WTC11 (cell line): ENCODE results near the gene AFF2. TPM values are rescaled to one million over a fixed set of nuclear protein-coding genes. Genes with fewer than 3 reads are reported as not detected.

Experiments
- ATAC-seq: fragments of 200-7000 bp; cut with Tn5 transposase; 2 replicates; pipeline ENCODE4 v1.10.0; 2021; ENCODE audit warnings: mild to moderate bottlenecking, moderate library complexity
- CTCF ChIA-PET: fragments of 300-600 bp; sonication (Branson Sonifier 250); formaldehyde crosslinking; loops from one replicate; lab custom pipeline; 2021; ENCODE audit warnings: antibody characterized with exemption; lab: Charles Lee
- POLR2A ChIA-PET: fragments of 350-600 bp; sonication (Branson Sonifier 250); formaldehyde crosslinking; loops from one replicate; lab custom pipeline; 2021; ENCODE audit warnings: antibody characterized with exemption; lab: Charles Lee
- DNase-seq: peaks from one replicate; pipeline ENCODE4 v3.0.0; 2021; ENCODE audit warnings: low spot score
- H3K27ac Mint-ChIP-seq: 2 replicates; pipeline ENCODE4 v1.8.0; 2021; ENCODE audit warnings: mixed read lengths
- H3K27me3 Mint-ChIP-seq: 2 replicates; pipeline ENCODE4 v1.8.0; 2021; ENCODE audit warnings: low read depth, mild to moderate bottlenecking, moderate library complexity, mixed read lengths
- H3K36me3 Mint-ChIP-seq: 2 replicates; pipeline ENCODE4 v1.8.0; 2021; ENCODE audit warnings: mixed read lengths
- H3K4me1 Mint-ChIP-seq: 2 replicates; pipeline ENCODE4 v1.8.0; 2022; ENCODE audit warnings: mixed read lengths
- H3K4me3 Mint-ChIP-seq: 2 replicates; pipeline ENCODE4 v1.8.0; 2021; ENCODE audit warnings: mild to moderate bottlenecking, moderate library complexity, mixed read lengths
- H3K9me3 Mint-ChIP-seq: 2 replicates; pipeline ENCODE4 v1.8.0; 2021; ENCODE audit warnings: mixed read lengths
- CBFB ChIP-seq: sonication (generic); formaldehyde crosslinking; IDR thresholded peaks from 2 replicates; pipeline ENCODE4 v1.8.1; 2022; ENCODE audit warnings: mild to moderate bottlenecking, low read depth, missing genetic modification reagents
- ERG ChIP-seq: fragments of 250-450 bp; sonication (Bioruptor Pico); IDR thresholded peaks from 2 replicates; pipeline ENCODE4 v1.8.0; 2021; ENCODE audit warnings: mild to moderate bottlenecking
- FOXP1 ChIP-seq: sonication (generic); formaldehyde crosslinking; IDR thresholded peaks from 2 replicates; pipeline ENCODE4 v1.8.0; 2022; ENCODE audit warnings: missing genetic modification reagents, mild to moderate bottlenecking, moderate library complexity, borderline replicate concordance
- GABPB1 ChIP-seq: sonication (generic); formaldehyde crosslinking; IDR thresholded peaks from 2 replicates; pipeline ENCODE4 v1.8.1; 2023; ENCODE audit warnings: mild to moderate bottlenecking, missing genetic modification reagents
- GRHL2 ChIP-seq: fragments of 250-450 bp; sonication (Bioruptor Pico); IDR thresholded peaks from 2 replicates; pipeline ENCODE4 v1.8.0; 2022; ENCODE audit warnings: mild to moderate bottlenecking, moderate library complexity; ENCODE audit not compliant: insufficient replicate concordance, severe bottlenecking
- IRF1 ChIP-seq: sonication (generic); formaldehyde crosslinking; IDR thresholded peaks from 2 replicates; pipeline ENCODE4 v1.8.0; 2023; ENCODE audit warnings: missing genetic modification reagents
- IRF2 ChIP-seq: sonication (generic); formaldehyde crosslinking; IDR thresholded peaks from 2 replicates; pipeline ENCODE4 v1.8.0; 2022; ENCODE audit warnings: low read depth, missing genetic modification reagents, borderline replicate concordance
- JAZF1 ChIP-seq: fragments of 250-450 bp; sonication (Bioruptor Pico); IDR thresholded peaks from 2 replicates; pipeline ENCODE4 v1.9.0; 2021; ENCODE audit warnings: moderate library complexity, mild to moderate bottlenecking, inconsistent platforms
- KAT7 ChIP-seq: sonication (generic); formaldehyde crosslinking; IDR thresholded peaks from 2 replicates; pipeline ENCODE4 v1.8.1; 2023; ENCODE audit warnings: missing genetic modification reagents, mild to moderate bottlenecking, borderline replicate concordance
- MAX ChIP-seq: sonication (generic); formaldehyde crosslinking; IDR thresholded peaks from 2 replicates; pipeline ENCODE4 v1.8.0; 2022; ENCODE audit warnings: mild to moderate bottlenecking, missing genetic modification reagents
- MLX ChIP-seq: sonication (generic); formaldehyde crosslinking; IDR thresholded peaks from 2 replicates; pipeline ENCODE4 v1.8.1; 2023; ENCODE audit warnings: mild to moderate bottlenecking, missing genetic modification reagents, moderate library complexity
- MYBL2 ChIP-seq: sonication (generic); formaldehyde crosslinking; IDR thresholded peaks from 2 replicates; pipeline ENCODE4 v1.8.1; 2023; ENCODE audit warnings: mild to moderate bottlenecking, moderate library complexity, missing genetic modification reagents
- NFATC4 ChIP-seq: fragments of 250-450 bp; sonication (Bioruptor Pico); IDR thresholded peaks from 2 replicates; pipeline ENCODE4 v1.9.0; 2021; ENCODE audit warnings: mild to moderate bottlenecking
- NFE2L1 ChIP-seq: sonication (generic); formaldehyde crosslinking; IDR thresholded peaks from 2 replicates; pipeline ENCODE4 v1.8.1; 2023; ENCODE audit warnings: missing genetic modification reagents
- NR1H2 ChIP-seq: sonication (generic); formaldehyde crosslinking; IDR thresholded peaks from 2 replicates; pipeline ENCODE4 v1.9.0; 2021; ENCODE audit warnings: mild to moderate bottlenecking, moderate library complexity, missing genetic modification reagents
- RELA ChIP-seq: sonication (generic); formaldehyde crosslinking; IDR thresholded peaks from 2 replicates; pipeline ENCODE4 v1.8.1; 2022; ENCODE audit warnings: missing genetic modification reagents, mild to moderate bottlenecking, borderline replicate concordance
- RORB ChIP-seq: fragments of 250-450 bp; sonication (Bioruptor Pico); IDR thresholded peaks from 2 replicates; pipeline ENCODE4 v1.9.0; 2021; ENCODE audit warnings: mild to moderate bottlenecking
- SMAD4 ChIP-seq: sonication (generic); formaldehyde crosslinking; IDR thresholded peaks from 2 replicates; pipeline ENCODE4 v1.8.0; 2022; ENCODE audit warnings: mild to moderate bottlenecking, missing genetic modification reagents
- SOX15 ChIP-seq: fragments of 250-450 bp; sonication (Bioruptor Pico); IDR thresholded peaks from 2 replicates; pipeline ENCODE4 v1.9.0; 2021; ENCODE audit warnings: mild to moderate bottlenecking
- SP1 ChIP-seq: sonication (generic); formaldehyde crosslinking; conservative IDR thresholded peaks from 2 replicates; pipeline ENCODE4 v1.8.1; 2022; ENCODE audit warnings: missing genetic modification reagents
- STAT6 ChIP-seq: sonication (generic); formaldehyde crosslinking; conservative IDR thresholded peaks from 2 replicates; pipeline ENCODE4 v1.8.1; 2023; ENCODE audit warnings: mild to moderate bottlenecking, low read depth, missing genetic modification reagents, moderate library complexity
- TCF7 ChIP-seq: sonication (generic); formaldehyde crosslinking; IDR thresholded peaks from 2 replicates; pipeline ENCODE4 v1.8.0; 2022; ENCODE audit warnings: mild to moderate bottlenecking, low read depth, missing genetic modification reagents, moderate library complexity
- ZBTB43 ChIP-seq: sonication (generic); formaldehyde crosslinking; IDR thresholded peaks from 2 replicates; pipeline ENCODE4 v1.8.1; 2023; ENCODE audit warnings: mild to moderate bottlenecking, missing genetic modification reagents
- total RNA-seq: library from RNA; stranded (reverse); gene quantifications from 3 replicates; pipeline ENCODE4 v1.2.3, GENCODE V29; 2021

The AFF2 gene
- total RNA-seq, 1 experiment from 2014 or later, result 7.6 TPM

GRCh38 chrX:149003863-149004660 is 503.6 kb downstream of the AFF2 start:
- DNase-seq, result no peak
- Mint-ChIP-seq H3K9me3 (no peaks in the 10 kb centered on the region), H3K27me3 (no peaks in the 10 kb centered on the region), H3K4me3 (no peak overlapping the region), H3K27ac (no peak overlapping the region), H3K4me1 (no peaks in the 10 kb centered on the region), H3K36me3 (no peaks in the 10 kb centered on the region)
- CTCF ChIA-PET, result interaction anchor here (1.0 to 1.1 kb wide), 2 partner anchors 119 to 467 kb away, joined by 5 read pairs; no protein-coding TSS in a partner anchor
- ATAC-seq, result no peak
- POLR2A ChIA-PET, result no interaction called here
- TF ChIP-seq KAT7, result no peak
- no peak for TF ChIP-seq ZBTB43
- no peak for TF ChIP-seq SOX15 (CRISPR knock-in tag)
- no peak for TF ChIP-seq TCF7 (CRISPR knock-in tag)
- TF ChIP-seq IRF1 (CRISPR knock-in tag), result no peak
- TF ChIP-seq IRF2 (CRISPR knock-in tag), result no peak
- TF ChIP-seq JAZF1 (CRISPR knock-in tag), result no peak
- no peak for TF ChIP-seq NFE2L1 (CRISPR knock-in tag)
- no peak for TF ChIP-seq RORB (CRISPR knock-in tag)
- TF ChIP-seq SMAD4, result no peak
- TF ChIP-seq ERG (CRISPR knock-in tag), result no peak
- no peak for TF ChIP-seq MLX (CRISPR knock-in tag)
- no peak for TF ChIP-seq FOXP1 (CRISPR knock-in tag)
- no peak for TF ChIP-seq GABPB1
- TF ChIP-seq RELA (CRISPR knock-in tag), result no peak
- TF ChIP-seq NR1H2, result no peak

- no peaks in the 10 kb centered on the region for H3K4me1 Mint-ChIP-seq
- no peaks in the 10 kb centered on the region for H3K27me3 Mint-ChIP-seq
- TF ChIP-seq MAX (CRISPR knock-in tag) (no peak), SP1 (CRISPR knock-in tag) (no peak), CBFB (CRISPR knock-in tag) (no peak), MYBL2 (CRISPR knock-in tag) (no peak), STAT6 (CRISPR knock-in tag) (no peak), GRHL2 (no peak), NFATC4 (CRISPR knock-in tag) (no peak)
- ChIA-PET CTCF (interaction anchor here (1.0 to 1.1 kb wide), 2 partner anchors 120 to 466 kb away, joined by 5 read pairs; no protein-coding TSS in a partner anchor), POLR2A (no interaction called here)
- H3K36me3 Mint-ChIP-seq, result no peaks in the 10 kb centered on the region
- DNase-seq, result peak; percentile 9
- no peaks in the 10 kb centered on the region for H3K9me3 Mint-ChIP-seq
- ATAC-seq, result peak; percentile 36; the same call in 1 of the 2 replicates
- H3K27ac Mint-ChIP-seq, result no peak overlapping the region
- H3K4me3 Mint-ChIP-seq, result no peak overlapping the region
These were observed 504.5 kb downstream of the AFF2 start for GRCh38 chrX:149004936-149005335.
